Measurements from ENCODE around the gene CHST11.

- TF ChIP-seq POLR2AphosphoS5 (IDR thresholded peaks at IDR 0.05; ENCODE audit: borderline replicate concordance, low read depth, low read length) (no peak), EZH2 (IDR thresholded peaks at IDR 0.05) (no peak)
These were observed 304.3 kb downstream of the CHST11 start for GRCh38 chr12:104761091-104761490.
